Caco-2 (cell line): ENCODE data around the gene TLR8. TPM values are rescaled to one million over a fixed set of nuclear protein-coding genes. Genes with fewer than 3 reads are reported as not detected.

Experiments used
- BruUV-seq: library from RNA; stranded (reverse); fragments of 400-500 nt; replicated peaks from 2 replicates; lab custom pipeline; 2021; lab: Mats Ljungman, UMichigan
- CTCF ChIA-PET: fragments of 300-600 bp; sonication (Branson Sonifier 250); formaldehyde crosslinking; loops from one replicate; lab custom pipeline; 2022; ENCODE audit warnings: antibody characterized with exemption; lab: Charles Lee
- POLR2A ChIA-PET: fragments of 300-600 bp; sonication (Branson Sonifier 250); formaldehyde crosslinking; loops from one replicate; lab custom pipeline; 2022; ENCODE audit warnings: antibody characterized with exemption; lab: Charles Lee
- DNase-seq, 2 experiments: peaks; one replicate each; pipeline versions ENCODE4 v3.0.0 to v3.0.0-alpha.2; 2020 to 2022
- H3K27me3 ChIP-seq: replicated peaks from 2 replicates; pipeline ENCODE4 v1.6.0; 2011; ENCODE audit warnings: low read length; ENCODE audit not compliant: control insufficient read depth, insufficient read depth
- H3K36me3 ChIP-seq: 2 replicates; pipeline ENCODE4 v1.5.1; 2011; ENCODE audit warnings: low read length; ENCODE audit not compliant: control insufficient read depth, insufficient read depth
- H3K4me1 ChIP-seq: fragments of 250-450 bp; sonication (Bioruptor Pico); 2 replicates; pipeline ENCODE4 v1.5.1; 2020; ENCODE audit warnings: mild to moderate bottlenecking
- H3K4me3 ChIP-seq: 2 replicates; pipeline ENCODE4 v1.5.1; 2011; ENCODE audit warnings: low read depth, mild to moderate bottlenecking, control low read depth, low read length
- H3K9me3 ChIP-seq: fragments of 250-450 bp; sonication (Bioruptor Pico); 2 replicates; pipeline ENCODE4 v1.5.1; 2020; ENCODE audit warnings: mild to moderate bottlenecking, moderate library complexity
- H3K27ac Mint-ChIP-seq: one replicate; pipeline ENCODE4 v1.8.0; 2022; ENCODE audit warnings: mixed read lengths; ENCODE audit not compliant: unreplicated experiment
- H3K27me3 Mint-ChIP-seq: one replicate; pipeline ENCODE4 v1.8.0; 2022; ENCODE audit warnings: mixed read lengths; ENCODE audit not compliant: insufficient read depth, unreplicated experiment
- H3K36me3 Mint-ChIP-seq: one replicate; pipeline ENCODE4 v1.8.0; 2022; ENCODE audit warnings: mild to moderate bottlenecking, mixed read lengths; ENCODE audit not compliant: insufficient read depth, unreplicated experiment
- H3K4me1 Mint-ChIP-seq: one replicate; pipeline ENCODE4 v1.8.0; 2022; ENCODE audit warnings: low read depth, mixed read lengths; ENCODE audit not compliant: unreplicated experiment
- H3K4me3 Mint-ChIP-seq: one replicate; pipeline ENCODE4 v1.8.0; 2022; ENCODE audit warnings: mild to moderate bottlenecking, moderate library complexity, mixed read lengths; ENCODE audit not compliant: unreplicated experiment
- H3K9me3 Mint-ChIP-seq: one replicate; pipeline ENCODE4 v1.8.0; 2022; ENCODE audit warnings: mixed read lengths; ENCODE audit not compliant: unreplicated experiment
- intact Hi-C: fragments of 100-400 bp; cut with micrococcal nuclease; formaldehyde crosslinking; loops from one replicate; pipeline ENCODE4 v1.10.0; 2022; ENCODE audit not compliant: unreplicated experiment
- total RNA-seq: library from RNA; stranded (reverse); gene quantifications from 2 replicates; pipeline ENCODE4 v1.2.3, GENCODE V29; 2022
- TF ChIP-seq, protein P1 (sequence below), 2 experiments: fragments of 200-600 bp in 1 of 2; IDR thresholded peaks; 1 replicate in 1 of 2; 2 replicates in 1 of 2; pipeline versions ENCODE4 v1.5.1 to v1.8.0; 2011 to 2022; ENCODE audit warnings: antibody characterized with exemption in 1 of 2, control low read depth in 1 of 2, inconsistent platforms in 1 of 2, low read depth in 1 of 2, low read length in 1 of 2, mild to moderate bottlenecking in 1 of 2, moderate library complexity in 1 of 2; ENCODE audit not compliant: insufficient read depth in 1 of 2, severe bottlenecking in 1 of 2, unreplicated experiment in 1 of 2

Gene TLR8
- total RNA-seq, 1 experiment from 2014 or later = not detected

DNA sequence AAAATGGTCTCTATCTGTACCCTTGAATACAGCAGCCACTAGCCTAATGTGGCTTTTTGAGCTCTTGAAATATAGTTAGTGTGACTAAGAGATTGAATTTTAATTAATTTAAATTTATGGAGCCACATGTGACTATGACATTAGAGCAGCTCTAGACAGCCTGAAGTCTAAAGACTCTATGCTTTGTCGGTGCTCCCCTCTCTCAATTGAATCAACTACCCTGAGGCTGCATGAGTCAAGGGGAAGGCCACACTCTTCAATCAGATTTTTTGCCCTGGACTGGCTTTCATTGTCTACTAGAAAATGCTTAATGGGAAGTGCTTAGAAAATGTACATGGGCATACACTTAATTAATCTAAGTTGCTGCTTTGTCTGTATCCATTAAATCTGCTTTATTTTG lies 27.9 kb upstream of the TLR8 start:
- Mint-ChIP-seq H3K4me1 (no peaks in the 10 kb centered on the region), H3K27ac (no peak overlapping the region), H3K36me3 (no peaks in the 10 kb centered on the region), H3K9me3 (no peaks in the 10 kb centered on the region), H3K27me3 (no peaks in the 10 kb centered on the region), H3K4me3 (no peak overlapping the region)
- no peaks in the 10 kb centered on the region for H3K9me3 ChIP-seq
- no peak for DNase-seq
- ChIA-PET POLR2A (no interaction called here), CTCF (no interaction called here)
- TF ChIP-seq, protein P1, sequence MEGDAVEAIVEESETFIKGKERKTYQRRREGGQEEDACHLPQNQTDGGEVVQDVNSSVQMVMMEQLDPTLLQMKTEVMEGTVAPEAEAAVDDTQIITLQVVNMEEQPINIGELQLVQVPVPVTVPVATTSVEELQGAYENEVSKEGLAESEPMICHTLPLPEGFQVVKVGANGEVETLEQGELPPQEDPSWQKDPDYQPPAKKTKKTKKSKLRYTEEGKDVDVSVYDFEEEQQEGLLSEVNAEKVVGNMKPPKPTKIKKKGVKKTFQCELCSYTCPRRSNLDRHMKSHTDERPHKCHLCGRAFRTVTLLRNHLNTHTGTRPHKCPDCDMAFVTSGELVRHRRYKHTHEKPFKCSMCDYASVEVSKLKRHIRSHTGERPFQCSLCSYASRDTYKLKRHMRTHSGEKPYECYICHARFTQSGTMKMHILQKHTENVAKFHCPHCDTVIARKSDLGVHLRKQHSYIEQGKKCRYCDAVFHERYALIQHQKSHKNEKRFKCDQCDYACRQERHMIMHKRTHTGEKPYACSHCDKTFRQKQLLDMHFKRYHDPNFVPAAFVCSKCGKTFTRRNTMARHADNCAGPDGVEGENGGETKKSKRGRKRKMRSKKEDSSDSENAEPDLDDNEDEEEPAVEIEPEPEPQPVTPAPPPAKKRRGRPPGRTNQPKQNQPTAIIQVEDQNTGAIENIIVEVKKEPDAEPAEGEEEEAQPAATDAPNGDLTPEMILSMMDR (IDR thresholded peaks at IDR 0.05; ENCODE audit: insufficient read depth in 1 of 2, low read depth in 1 of 2, low read length in 1 of 2, severe bottlenecking in 1 of 2, unreplicated experiment in 1 of 2) = no peak
- H3K36me3 ChIP-seq = no peaks in the 10 kb centered on the region
- intact Hi-C loops = no loop called here
- H3K4me1 ChIP-seq = no peaks in the 10 kb centered on the region
- BruUV-seq = no TSS peak
- H3K4me3 ChIP-seq = no peak overlapping the region
- no peaks in the 10 kb centered on the region for H3K27me3 ChIP-seq

GRCh38 chrX:12881914-12882313 lies 24.5 kb upstream of the TLR8 start:
- intact Hi-C loops = no loop called here
- ChIA-PET POLR2A (no interaction called here), CTCF (no interaction called here)
- H3K4me3 ChIP-seq = no peak overlapping the region
- H3K27ac Mint-ChIP-seq = no peak overlapping the region
- H3K27me3 Mint-ChIP-seq = no peaks in the 10 kb centered on the region
- H3K4me1 Mint-ChIP-seq = no peaks in the 10 kb centered on the region
- no peaks in the 10 kb centered on the region for H3K36me3 ChIP-seq
- no peaks in the 10 kb centered on the region for H3K9me3 Mint-ChIP-seq
- BruUV-seq = no TSS peak
- H3K27me3 ChIP-seq = no peaks in the 10 kb centered on the region
- no peaks in the 10 kb centered on the region for H3K4me1 ChIP-seq
- H3K9me3 ChIP-seq = no peaks in the 10 kb centered on the region
- DNase-seq = no peak
- no peak overlapping the region for H3K4me3 Mint-ChIP-seq
- TF ChIP-seq, protein P1 (IDR thresholded peaks at IDR 0.05; ENCODE audit: insufficient read depth in 1 of 2, low read depth in 1 of 2, low read length in 1 of 2, severe bottlenecking in 1 of 2, unreplicated experiment in 1 of 2) = no peak
- no peaks in the 10 kb centered on the region for H3K36me3 Mint-ChIP-seq

DNA sequence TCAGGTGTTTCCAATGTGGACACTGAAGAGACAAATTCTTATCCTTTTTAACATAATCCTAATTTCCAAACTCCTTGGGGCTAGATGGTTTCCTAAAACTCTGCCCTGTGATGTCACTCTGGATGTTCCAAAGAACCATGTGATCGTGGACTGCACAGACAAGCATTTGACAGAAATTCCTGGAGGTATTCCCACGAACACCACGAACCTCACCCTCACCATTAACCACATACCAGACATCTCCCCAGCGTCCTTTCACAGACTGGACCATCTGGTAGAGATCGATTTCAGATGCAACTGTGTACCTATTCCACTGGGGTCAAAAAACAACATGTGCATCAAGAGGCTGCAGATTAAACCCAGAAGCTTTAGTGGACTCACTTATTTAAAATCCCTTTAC lies 20.9 kb upstream of the TLR8 start:
- ChIA-PET POLR2A (no interaction called here), CTCF (no interaction called here)
- no peak overlapping the region for H3K27ac Mint-ChIP-seq
- no peak overlapping the region for H3K4me3 ChIP-seq
- no peaks in the 10 kb centered on the region for H3K36me3 ChIP-seq
- TF ChIP-seq, protein P1 (IDR thresholded peaks at IDR 0.05; ENCODE audit: insufficient read depth in 1 of 2, low read depth in 1 of 2, low read length in 1 of 2, severe bottlenecking in 1 of 2, unreplicated experiment in 1 of 2) = no peak
- no peak for DNase-seq
- no peaks in the 10 kb centered on the region for H3K27me3 ChIP-seq
- no peaks in the 10 kb centered on the region for H3K9me3 Mint-ChIP-seq
- no peak overlapping the region for H3K4me3 Mint-ChIP-seq
- no peaks in the 10 kb centered on the region for H3K4me1 ChIP-seq
- no peaks in the 10 kb centered on the region for H3K27me3 Mint-ChIP-seq
- no TSS peak for BruUV-seq
- no peaks in the 10 kb centered on the region for H3K9me3 ChIP-seq
- H3K4me1 Mint-ChIP-seq = no peaks in the 10 kb centered on the region
- intact Hi-C loops = no loop called here
- H3K36me3 Mint-ChIP-seq = no peaks in the 10 kb centered on the region
